Natural killer cell (primary cell): Measurements from ENCODE around the gene NRDE2. TPM values are rescaled to one million over a fixed set of nuclear protein-coding genes. Genes with fewer than 3 reads are reported as not detected.

Experiments
- ATAC-seq, 3 donors: fragments of 150-1000 bp in 2 of 3; fragments of 200-7000 bp in 1 of 3; cut with Tn5 transposase; 1 replicate in 1 of 3; 2 replicates in 2 of 3; pipeline ENCODE4 v1.10.0; 2021; ENCODE audit warnings: mild to moderate bottlenecking in 2 of 3, moderate library complexity in 2 of 3
- DNase-seq, 2 donors: peaks; one replicate each; pipeline versions ENCODE4 v3.0.0 to v3.0.0-alpha.2; 2013 to 2021; ENCODE audit warnings: mixed read lengths in 1 of 2
- H3K27ac ChIP-seq: one replicate; pipeline ENCODE4 v1.5.1; 2013; ENCODE audit warnings: mild to moderate bottlenecking, low read length
- H3K27me3 ChIP-seq: one replicate; pipeline ENCODE4 v1.6.1; 2013; ENCODE audit warnings: low read length; ENCODE audit not compliant: control insufficient read depth, insufficient read depth
- H3K36me3 ChIP-seq: one replicate; pipeline ENCODE4 v1.6.1; 2013; ENCODE audit warnings: low read length; ENCODE audit not compliant: control insufficient read depth, insufficient read depth
- H3K4me1 ChIP-seq: one replicate; pipeline ENCODE4 v1.6.1; 2013; ENCODE audit warnings: low read length; ENCODE audit not compliant: control insufficient read depth, insufficient read depth
- H3K4me3 ChIP-seq: one replicate; pipeline ENCODE4 v1.5.1; 2013; ENCODE audit warnings: low read length
- H3K9me3 ChIP-seq: one replicate; pipeline ENCODE4 v1.6.1; 2013; ENCODE audit warnings: low read length; ENCODE audit not compliant: control insufficient read depth, insufficient read depth
- H3K27ac Mint-ChIP-seq, 2 donors: one replicate each; pipeline ENCODE4 v1.8.0; 2022; ENCODE audit warnings: mild to moderate bottlenecking in 2 of 2, mixed read lengths in 2 of 2, moderate library complexity in 1 of 2
- H3K27me3 Mint-ChIP-seq, 2 donors: one replicate each; pipeline ENCODE4 v1.8.0; 2022; ENCODE audit warnings: low read depth in 2 of 2, mixed read lengths in 2 of 2
- H3K36me3 Mint-ChIP-seq: one replicate; pipeline ENCODE4 v1.8.0; 2022; ENCODE audit warnings: mixed read lengths
- H3K4me1 Mint-ChIP-seq, 2 donors: one replicate each; pipeline ENCODE4 v1.8.0; 2022; ENCODE audit warnings: mixed read lengths in 2 of 2
- H3K4me3 Mint-ChIP-seq: one replicate; pipeline ENCODE4 v1.8.0; 2022; ENCODE audit warnings: mild to moderate bottlenecking, moderate library complexity, mixed read lengths
- H3K9me3 Mint-ChIP-seq, 2 donors: one replicate each; pipeline ENCODE4 v1.8.0; 2022; ENCODE audit warnings: mixed read lengths in 2 of 2
- CTCF ChIP-seq: fragments of 200-600 bp; IDR thresholded peaks from one replicate; pipeline ENCODE4 v1.8.0; 2022; ENCODE audit warnings: antibody characterized with exemption
- whole genome bisulfite sequencing: methylation state at CpG from one replicate; pipeline ENCODE4 v1.1.7; 2013; ENCODE audit warnings: missing lambda C conversion rate; ENCODE audit not compliant: insufficient coverage; 5-methylcytosine and 5-hydroxymethylcytosine counted together
- intact Hi-C: fragments of 100-400 bp; cut with micrococcal nuclease; formaldehyde crosslinking; loops from one replicate; pipeline ENCODE4 v1.14.2; 2022
- total RNA-seq, 4 donors: library from RNA; stranded (reverse); fragments of 120-200 nt in 1 of 4; gene quantifications; one replicate each; pipeline versions ENCODE4 v1.2.3 to v1.2.4, GENCODE V29; 2013 to 2022

Gene NRDE2
- total RNA-seq, 3 donors from 2014 or later (not counting 1 experiment from before 2014, with no cell fraction given): 32.6 to 46.3 (median 40.7) TPM

DNA sequence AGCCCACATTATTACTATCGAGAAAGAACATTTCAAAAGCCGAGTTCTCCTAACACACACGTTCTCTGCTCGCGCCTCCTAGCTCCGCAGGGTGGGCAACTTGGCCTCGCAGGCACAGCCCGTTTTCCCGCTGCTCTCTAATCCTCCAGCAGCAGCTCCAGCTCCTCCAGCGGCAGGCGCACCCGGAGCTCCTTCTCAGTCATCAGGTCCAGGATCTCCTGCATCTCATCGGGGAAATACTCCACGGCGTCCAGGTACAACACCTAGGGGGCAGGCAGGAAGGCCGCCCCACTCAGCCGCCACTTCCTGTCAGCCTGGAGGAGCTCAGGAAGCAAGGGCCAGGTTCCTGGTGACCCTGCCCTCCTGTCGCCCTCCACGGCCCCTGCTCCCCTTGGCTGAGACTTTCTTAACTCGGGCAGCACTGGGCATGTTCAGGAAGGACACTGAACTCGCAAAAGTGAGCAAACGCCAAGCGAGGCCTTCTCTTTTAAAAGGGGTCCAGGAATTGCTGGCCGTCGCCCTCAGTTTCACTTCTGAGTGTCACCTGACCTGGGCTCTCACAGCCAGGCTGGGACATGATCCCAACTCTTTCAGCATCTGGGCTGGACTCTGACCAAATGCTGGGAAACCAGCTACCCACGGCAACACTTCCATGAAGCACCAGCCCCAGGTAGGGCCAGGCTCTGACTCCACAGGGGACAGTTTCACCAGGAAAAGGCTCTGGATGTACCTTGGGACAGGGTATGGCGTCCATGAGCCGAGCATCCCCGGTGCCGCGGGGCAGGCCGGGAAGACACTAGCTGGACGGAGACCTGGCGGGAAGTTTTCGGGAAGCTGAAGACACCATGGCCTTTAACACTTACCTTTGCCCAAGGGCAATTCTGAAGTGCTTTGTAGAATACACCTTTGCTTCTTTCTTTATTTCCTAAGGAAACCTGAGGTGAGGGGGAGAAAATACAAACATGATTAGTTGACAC is 53.3 kb downstream of the NRDE2 start:
- Mint-ChIP-seq H3K9me3 (no peaks in the 10 kb centered on the region), H3K4me3 (no peak overlapping the region), H3K27ac (no peak overlapping the region), H3K4me1 (peaks cover 0 to 7% of the 10 kb centered on the region in 2 donors), H3K36me3 (no peaks in the 10 kb centered on the region), H3K27me3 (no peaks in the 10 kb centered on the region)
- Histone ChIP-seq H3K27ac (no peak overlapping the region), H3K36me3 (peaks cover 46% of the 10 kb centered on the region), H3K27me3 (no peaks in the 10 kb centered on the region), H3K9me3 (no peaks in the 10 kb centered on the region), H3K4me3 (no peak overlapping the region), H3K4me1 (no peaks in the 10 kb centered on the region)
- DNase-seq (no peak), ATAC-seq (no peak)
- intact Hi-C loops: no loop called here
- TF ChIP-seq CTCF: no peak
- 93% methylated on average over 35 of the region's 35 CpGs for WGBS

DNA sequence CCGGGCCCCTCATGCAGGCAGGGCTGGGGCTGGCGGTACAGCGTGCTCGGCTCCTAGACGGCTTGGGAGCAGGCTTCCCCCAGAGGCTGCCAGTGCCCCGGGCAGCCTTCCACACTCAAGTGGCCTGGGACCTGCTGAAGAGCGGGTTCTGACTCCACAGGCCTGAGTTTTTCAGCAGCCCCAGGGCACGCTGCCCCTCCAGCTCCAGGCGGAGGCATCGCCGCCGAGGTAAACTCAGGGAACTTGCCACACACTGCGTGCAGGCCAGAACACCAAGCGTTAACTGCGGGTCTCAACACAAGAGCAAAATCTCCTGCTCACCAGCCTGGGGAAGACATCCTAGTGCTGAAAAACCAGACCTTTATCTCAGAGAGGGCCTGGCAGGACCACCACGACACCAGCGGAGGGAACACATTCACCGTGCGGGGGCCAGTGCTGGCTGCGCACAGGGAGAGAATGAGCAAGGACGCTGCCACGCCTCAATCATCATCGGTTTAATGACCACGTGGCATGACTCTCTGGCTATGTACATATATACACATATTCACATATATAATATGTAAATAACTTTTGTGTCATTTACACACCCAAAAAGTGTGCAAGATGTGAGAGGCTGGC is 54.1 kb downstream of the NRDE2 start:
- WGBS: 97% methylated on average over 22 of the region's 24 CpGs
- no peak overlapping the region for H3K4me3 Mint-ChIP-seq
- H3K27ac Mint-ChIP-seq: no peak overlapping the region
- no peaks in the 10 kb centered on the region for H3K9me3 Mint-ChIP-seq
- intact Hi-C loops: no loop called here
- no peaks in the 10 kb centered on the region for H3K27me3 Mint-ChIP-seq
- ATAC-seq (no peak), DNase-seq (no peak)
- H3K27ac ChIP-seq: no peak overlapping the region
- H3K36me3 ChIP-seq: peaks cover 48% of the 10 kb centered on the region
- no peak overlapping the region for H3K4me3 ChIP-seq
- H3K27me3 ChIP-seq: no peaks in the 10 kb centered on the region
- H3K36me3 Mint-ChIP-seq: no peaks in the 10 kb centered on the region
- H3K9me3 ChIP-seq: no peaks in the 10 kb centered on the region
- no peak for TF ChIP-seq CTCF
- H3K4me1 Mint-ChIP-seq: peaks cover 0 to 7% of the 10 kb centered on the region in 2 donors
- no peaks in the 10 kb centered on the region for H3K4me1 ChIP-seq

- no peaks in the 10 kb centered on the region for H3K9me3 Mint-ChIP-seq
- Histone ChIP-seq H3K36me3 (peaks cover 51% of the 10 kb centered on the region), H3K4me3 (no peak overlapping the region), H3K4me1 (no peaks in the 10 kb centered on the region), H3K27ac (no peak overlapping the region), H3K9me3 (no peaks in the 10 kb centered on the region), H3K27me3 (no peaks in the 10 kb centered on the region)
- H3K4me1 Mint-ChIP-seq: peaks cover 0 to 7% of the 10 kb centered on the region in 2 donors
- DNase-seq: no peak
- WGBS: 88% methylated on average over 18 of the region's 18 CpGs
- no peak overlapping the region for H3K4me3 Mint-ChIP-seq
- ATAC-seq: no peak
- intact Hi-C loops: no loop called here
- no peaks in the 10 kb centered on the region for H3K27me3 Mint-ChIP-seq
- no peak for TF ChIP-seq CTCF
- H3K36me3 Mint-ChIP-seq: no peaks in the 10 kb centered on the region
- H3K27ac Mint-ChIP-seq: peak overlapping the region in 1 of 2 donors; percentile 46
Observed at GRCh38 chr14:90276646-90277367, 54.9 kb downstream of the NRDE2 start.
